RWPE2 (cell line): ENCODE data around the gene STMN1.

Experiments
- ATAC-seq: fragments of 200-7000 bp; cut with Tn5 transposase; 3 replicates; pipeline ENCODE4 v1.9.1; 2021; ENCODE audit warnings: low read depth
- DNase-seq: peaks from one replicate; pipeline ENCODE4 v3.0.0-alpha.2; 2020; ENCODE audit warnings: low spot score
- H3K27ac ChIP-seq: fragments of 450-650 bp; 2 replicates; pipeline ENCODE4 v1.5.1; 2017; ENCODE audit warnings: mild to moderate bottlenecking; ENCODE audit not compliant: poor library complexity, severe bottlenecking
- H3K27me3 ChIP-seq: fragments of 250-450 bp; sonication (Bioruptor Pico); 2 replicates; pipeline ENCODE4 v1.5.1; 2021; ENCODE audit warnings: mild to moderate bottlenecking, moderate library complexity; ENCODE audit not compliant: insufficient read depth, poor library complexity, severe bottlenecking
- H3K36me3 ChIP-seq: fragments of 250-450 bp; sonication (Bioruptor Pico); 2 replicates; pipeline ENCODE4 v1.5.1; 2020; ENCODE audit warnings: low read depth, mild to moderate bottlenecking, moderate library complexity
- H3K4me1 ChIP-seq: fragments of 250-450 bp; sonication (Bioruptor Pico); 2 replicates; pipeline ENCODE4 v1.5.1; 2021; ENCODE audit warnings: mild to moderate bottlenecking, moderate library complexity; ENCODE audit not compliant: insufficient read depth, poor library complexity, severe bottlenecking
- H3K4me3 ChIP-seq: fragments of 250-450 bp; sonication (Bioruptor Pico); 2 replicates; pipeline ENCODE4 v1.5.1; 2021; ENCODE audit warnings: mild to moderate bottlenecking, moderate library complexity; ENCODE audit not compliant: severe bottlenecking
- H3K9me3 ChIP-seq: fragments of 250-450 bp; sonication (Bioruptor Pico); 2 replicates; pipeline ENCODE4 v1.5.1; 2021; ENCODE audit warnings: mild to moderate bottlenecking, moderate library complexity; ENCODE audit not compliant: severe bottlenecking
- CTCF ChIP-seq: fragments of 450-650 bp; IDR thresholded peaks from one replicate; pipeline ENCODE4 v1.5.1; 2017; ENCODE audit warnings: mild to moderate bottlenecking, moderate library complexity; ENCODE audit not compliant: poor library complexity, severe bottlenecking

STMN1 gene

GRCh38 chr1:25881266-25881665 lies 25.0 kb downstream of the STMN1 start:
- no peaks in the 10 kb centered on the region for H3K9me3 ChIP-seq
- no peak overlapping the region for H3K27ac ChIP-seq
- ATAC-seq (no peak), DNase-seq (no peak)
- peaks cover under 1% of the 10 kb centered on the region for H3K4me1 ChIP-seq
- no peaks in the 10 kb centered on the region for H3K27me3 ChIP-seq
- no peaks in the 10 kb centered on the region for H3K36me3 ChIP-seq
- H3K4me3 ChIP-seq, result no peak overlapping the region
- TF ChIP-seq CTCF, result no peak

- ATAC-seq (no peak), DNase-seq (no peak)
- no peak for TF ChIP-seq CTCF
- Histone ChIP-seq H3K27ac (no peak overlapping the region), H3K36me3 (no peaks in the 10 kb centered on the region), H3K9me3 (no peaks in the 10 kb centered on the region), H3K27me3 (no peaks in the 10 kb centered on the region), H3K4me1 (peaks cover 5% of the 10 kb centered on the region), H3K4me3 (no peak overlapping the region)
Measured at GRCh38 chr1:25880518-25880917, 25.7 kb downstream of the STMN1 start.

- TF ChIP-seq CTCF, result no peak
- no peak overlapping the region for H3K4me3 ChIP-seq
- no peak for ATAC-seq
Measured at GRCh38 chr1:25879675-25880074, 26.5 kb downstream of the STMN1 start.

GRCh38 chr1:25878690-25879089 lies 27.5 kb downstream of the STMN1 start:
- Histone ChIP-seq H3K36me3 (no peaks in the 10 kb centered on the region), H3K4me3 (no peak overlapping the region), H3K27me3 (no peaks in the 10 kb centered on the region), H3K4me1 (peaks cover 7% of the 10 kb centered on the region), H3K9me3 (no peaks in the 10 kb centered on the region), H3K27ac (no peak overlapping the region)
- ATAC-seq (no peak), DNase-seq (no peak)
- TF ChIP-seq CTCF, result no peak

More at GRCh38 chr1:25879675-25880074, 26.5 kb downstream of the STMN1 start:
- no peaks in the 10 kb centered on the region for H3K27me3 ChIP-seq
- no peaks in the 10 kb centered on the region for H3K36me3 ChIP-seq
- DNase-seq, result no peak
- H3K4me1 ChIP-seq, result peaks cover 5% of the 10 kb centered on the region
- no peaks in the 10 kb centered on the region for H3K9me3 ChIP-seq
- H3K27ac ChIP-seq, result no peak overlapping the region

- no peak for DNase-seq
- no peak for TF ChIP-seq CTCF
- Histone ChIP-seq H3K9me3 (no peaks in the 10 kb centered on the region), H3K4me3 (no peak overlapping the region), H3K4me1 (peaks cover 19% of the 10 kb centered on the region), H3K27ac (no peak overlapping the region), H3K27me3 (no peaks in the 10 kb centered on the region), H3K36me3 (no peaks in the 10 kb centered on the region)
- ATAC-seq, result no peak
Measured at GRCh38 chr1:25877155-25877554, 29.1 kb downstream of the STMN1 start.
